Inferior parietal cortex (tissue), 1 donor: ENCODE results near the gene ZCCHC14.

ENCODE experiments used
- DNase-seq: peaks from one replicate; pipeline ENCODE4 v3.0.0-alpha.2; 2016; ENCODE audit errors: extremely low spot score

Gene ZCCHC14

DNA sequence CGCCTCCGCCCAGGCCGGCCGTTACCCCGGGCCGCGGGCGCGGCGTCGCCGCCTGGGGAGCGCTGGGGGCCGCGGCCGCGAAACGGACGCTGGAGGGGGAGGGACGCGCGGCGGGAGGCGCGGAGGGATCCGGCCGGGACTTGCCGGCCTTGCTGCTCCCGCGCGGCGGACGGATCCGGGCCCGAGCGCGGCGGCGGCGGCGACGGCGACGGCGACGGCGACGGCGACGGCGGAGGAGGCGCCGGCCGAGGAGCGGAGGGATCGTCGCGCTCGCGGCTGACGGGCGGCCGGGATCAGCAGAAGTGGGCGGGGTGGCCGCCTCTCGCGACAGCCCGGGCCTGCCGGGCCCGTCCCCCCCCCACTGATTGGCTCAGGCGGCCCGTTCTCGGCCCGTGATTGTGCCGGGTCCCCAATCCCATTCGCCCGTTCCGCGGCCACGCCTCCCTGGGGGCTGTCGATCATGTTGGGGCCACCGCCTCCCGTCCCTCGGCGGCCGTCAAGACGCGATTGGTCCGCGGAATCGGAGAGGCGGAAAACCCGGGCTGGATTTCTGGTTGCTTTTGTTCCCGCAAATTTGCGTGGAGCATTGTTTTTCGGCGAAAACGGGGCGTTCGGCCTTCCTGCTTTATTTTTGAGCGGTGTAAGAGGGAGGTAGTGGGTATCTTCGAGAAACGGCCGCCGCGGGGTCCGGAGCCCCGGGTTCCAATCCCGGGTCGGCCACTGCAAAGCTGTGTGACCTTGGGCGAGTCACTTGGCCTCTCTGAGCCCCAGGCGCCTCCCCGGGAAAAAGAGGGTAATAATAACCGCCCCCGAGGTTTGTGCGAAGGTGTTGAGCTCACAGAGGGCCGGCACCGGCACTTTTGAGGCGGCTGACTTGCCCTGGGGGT lies at the start of gene ZCCHC14:
ZCCHC14 (minus strand) TSS at position 304 of the 887 bp plus-strand sequence. CDS start 786 bp downstream, outside the sequence.
- DNase-seq = peak; percentile 97

- no peak for DNase-seq
Measured at GRCh38 chr16:87541872-87542234, 49.0 kb upstream of the ZCCHC14 start.

GRCh38 chr16:87541147-87541871 lies 48.5 kb upstream of the ZCCHC14 start:
- no peak for DNase-seq

DNA sequence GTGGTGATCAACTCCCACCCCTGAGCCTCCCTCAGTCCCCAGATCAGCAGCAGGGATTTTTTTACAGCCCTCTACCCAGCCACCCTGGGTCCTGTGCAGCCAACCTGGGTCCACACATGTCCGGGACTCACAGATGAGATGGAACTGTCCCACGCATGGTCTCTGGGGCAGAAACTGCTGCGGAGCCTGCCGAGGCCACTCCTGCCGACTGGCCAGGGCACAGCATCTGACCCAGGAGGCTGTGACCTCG lies 48.0 kb upstream of the ZCCHC14 start:
- no peak for DNase-seq

GRCh38 chr16:87540072-87540896 lies 47.5 kb upstream of the ZCCHC14 start:
- DNase-seq = no peak

DNA sequence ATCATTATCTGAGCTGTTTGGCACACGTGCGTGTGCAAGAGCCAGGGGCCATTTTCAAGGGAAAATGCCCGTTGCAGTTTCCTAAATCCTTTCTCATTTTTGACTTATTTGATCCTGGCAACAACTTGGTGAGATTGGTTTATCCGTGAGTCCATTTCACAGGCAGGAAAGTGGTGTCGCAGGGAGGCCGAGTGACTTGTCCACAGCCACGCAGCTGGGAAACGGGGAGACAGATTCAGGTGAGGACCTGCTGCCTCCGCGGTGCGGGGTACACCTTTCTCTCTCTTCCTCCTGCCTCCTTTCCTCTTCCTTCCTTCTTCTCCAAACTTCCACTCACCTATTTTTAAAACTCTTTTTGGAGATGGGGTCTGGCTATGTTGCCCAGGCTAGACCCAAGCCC lies 46.3 kb upstream of the ZCCHC14 start:
- DNase-seq = no peak

- no peak for DNase-seq
Measured at GRCh38 chr16:87538594-87538993, 45.8 kb upstream of the ZCCHC14 start.

DNA sequence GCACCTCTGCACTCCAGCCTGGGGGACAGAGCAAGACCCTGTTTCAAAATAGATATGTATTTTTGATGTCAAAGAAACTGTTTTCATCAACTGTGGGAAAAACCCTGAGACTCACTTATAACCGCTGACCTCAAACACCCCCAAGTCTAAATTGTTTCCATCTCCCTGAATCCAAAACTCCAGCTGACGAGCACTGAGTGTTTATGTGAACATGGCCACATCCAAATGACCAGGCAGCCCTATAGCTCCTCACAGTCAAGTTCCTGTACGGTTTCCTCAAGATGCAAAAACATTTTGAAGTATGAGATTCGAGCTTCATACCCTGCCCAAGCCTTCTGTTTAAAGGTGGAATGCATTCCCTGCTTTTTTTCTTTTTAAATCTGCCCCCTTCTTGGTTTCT lies 45.3 kb upstream of the ZCCHC14 start:
- DNase-seq = no peak

DNA sequence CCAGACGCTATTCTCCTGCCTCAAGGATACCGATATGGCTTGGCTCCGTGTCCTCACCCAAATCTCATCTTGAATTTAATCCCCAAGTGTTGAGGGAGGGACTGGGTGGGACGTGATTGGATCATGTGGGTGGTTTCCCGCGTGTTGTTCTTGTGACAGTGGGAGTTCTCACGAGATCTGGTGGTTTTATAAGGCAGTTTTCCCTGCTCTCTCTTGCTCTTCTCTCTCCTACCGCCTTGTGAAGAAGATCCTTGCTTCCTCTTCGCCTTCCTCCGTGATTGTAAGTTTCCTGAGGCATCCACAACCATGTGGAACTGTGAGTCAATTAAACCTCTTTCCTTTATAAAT lies 43.9 kb upstream of the ZCCHC14 start:
- DNase-seq = no peak

DNA sequence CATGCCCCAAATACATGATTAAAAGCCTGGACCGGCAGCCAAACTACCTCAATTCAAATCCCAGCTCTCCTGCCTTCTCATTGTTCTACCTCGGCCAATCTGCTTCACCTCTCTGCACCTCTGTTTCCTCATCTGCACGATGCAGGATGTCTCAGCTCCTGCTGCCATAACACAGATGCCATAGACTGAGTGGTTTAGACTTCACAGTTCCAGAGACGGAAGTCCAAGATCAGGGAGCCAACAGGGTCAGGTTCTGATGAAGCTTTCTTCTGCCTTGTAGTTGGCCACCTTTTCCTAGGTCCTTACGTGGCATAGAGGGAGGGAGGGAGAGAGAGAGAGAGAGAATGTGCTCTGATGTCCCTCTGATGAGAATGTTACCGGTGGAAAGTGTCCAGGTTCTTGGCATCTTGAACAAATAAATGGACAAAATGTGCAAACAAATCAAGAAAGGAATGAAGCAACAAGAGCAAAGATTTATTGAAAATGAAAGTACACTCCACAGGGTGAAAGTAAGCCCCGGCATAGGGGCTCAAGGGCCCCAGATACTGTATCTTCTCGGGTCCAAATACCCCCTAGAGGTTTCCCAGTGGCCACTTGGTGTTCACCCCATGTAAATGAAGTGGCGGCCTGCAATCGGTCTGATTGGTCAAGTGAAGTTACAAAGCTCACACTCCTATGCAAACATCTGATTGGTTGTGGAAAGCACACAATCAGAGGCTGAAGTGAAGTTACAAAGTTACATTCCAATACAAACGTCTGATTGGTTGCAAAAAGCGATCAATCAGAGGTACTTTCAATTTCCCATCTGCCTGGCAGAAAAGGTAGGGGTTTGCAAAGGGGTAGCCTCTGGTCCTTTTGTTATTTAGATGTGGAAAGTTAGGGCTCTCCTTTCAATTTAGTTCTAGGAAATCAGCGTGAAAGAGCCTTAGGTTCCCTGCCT lies 43.3 kb upstream of the ZCCHC14 start:
- no peak for DNase-seq

- DNase-seq = no peak
Measured at GRCh38 chr16:87535457-87535854, 42.6 kb upstream of the ZCCHC14 start.

GRCh38 chr16:87534751-87535150 lies 41.9 kb upstream of the ZCCHC14 start:
- no peak for DNase-seq

- DNase-seq = no peak
Measured at GRCh38 chr16:87534030-87534653, 41.3 kb upstream of the ZCCHC14 start.

- no peak for DNase-seq
Measured at GRCh38 chr16:87533061-87533460, 40.2 kb upstream of the ZCCHC14 start.

DNA sequence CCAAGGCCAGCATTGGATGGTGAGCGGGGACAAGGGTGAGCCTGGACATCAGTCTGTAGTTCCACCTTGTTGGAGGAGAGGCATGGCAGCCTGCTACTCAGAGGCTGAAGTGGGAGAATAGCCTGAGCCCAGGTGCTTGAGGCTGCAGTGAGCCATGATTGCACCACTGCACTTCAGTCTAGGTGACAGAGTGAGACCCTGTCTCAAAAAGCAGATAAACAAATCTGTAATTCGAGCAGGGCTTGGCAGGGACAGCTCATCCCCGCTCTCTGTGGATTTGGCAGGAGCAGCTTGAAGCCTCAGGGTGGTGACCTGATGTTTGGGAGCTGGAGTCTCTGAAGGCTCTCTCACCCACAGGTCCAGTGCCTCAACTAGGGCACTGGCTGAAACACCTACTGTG lies 38.6 kb upstream of the ZCCHC14 start:
- DNase-seq = no peak

- DNase-seq = no peak
Measured at GRCh38 chr16:87528690-87529579, 36.1 kb upstream of the ZCCHC14 start.

- no peak for DNase-seq
Measured at GRCh38 chr16:87527055-87527724, 34.4 kb upstream of the ZCCHC14 start.

- DNase-seq = no peak
Measured at GRCh38 chr16:87526238-87526947, 33.6 kb upstream of the ZCCHC14 start.

DNA sequence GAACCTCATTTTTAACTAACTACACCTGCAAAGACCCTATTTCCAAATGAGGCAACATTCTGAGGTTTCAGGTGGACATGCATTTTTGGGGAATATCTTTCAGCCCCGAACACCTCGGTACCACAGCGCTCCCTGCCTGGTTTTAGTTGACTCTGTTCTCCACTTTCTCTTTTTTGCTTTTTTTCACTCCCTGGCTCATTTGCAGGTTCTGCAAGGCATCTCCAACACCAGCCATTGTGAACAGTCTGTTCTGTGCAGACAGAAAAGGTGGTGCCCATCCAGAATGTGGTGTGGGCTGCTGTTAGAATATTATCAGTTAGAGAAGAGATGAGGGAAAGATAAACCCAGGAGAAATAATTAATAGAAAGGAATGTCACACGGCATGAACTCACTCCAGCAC lies 32.5 kb upstream of the ZCCHC14 start:
- no peak for DNase-seq
